HCT116 (cell line): Measurements from ENCODE around the gene GNG12. TPM values are rescaled to one million over a fixed set of nuclear protein-coding genes. Genes with fewer than 3 reads are reported as not detected.

Experiments
- ATAC-seq: fragments of 200-7000 bp; cut with Tn5 transposase; 2 replicates; pipeline ENCODE4 v1.9.1; 2020; ENCODE audit warnings: mild to moderate bottlenecking, moderate library complexity
- BruUV-seq: library from RNA; stranded (reverse); fragments of 400-500 nt; replicated peaks from 2 replicates; lab custom pipeline; 2021; lab: Mats Ljungman, UMichigan
- CTCF ChIA-PET: fragments of 300-600 bp; sonication (Branson Sonifier 250); formaldehyde crosslinking; loops from one replicate; lab custom pipeline; 2021; ENCODE audit warnings: antibody characterized with exemption; lab: Charles Lee
- POLR2A ChIA-PET: fragments of 300-600, 350-600 bp; sonication (Branson Sonifier 250); formaldehyde crosslinking; loops from one replicate; lab custom pipeline; 2021; ENCODE audit warnings: antibody characterized with exemption; lab: Charles Lee
- RAD21 ChIA-PET, 2 experiments: fragments of 300-600 bp; sonication (Branson Sonifier 250); formaldehyde crosslinking; loops; one replicate each; lab custom pipeline; 2023; ENCODE audit warnings: low total read pairs in 2 of 2; ENCODE audit not compliant: uncharacterized antibody in 2 of 2, unreplicated experiment in 2 of 2, low non-redundant PET in 1 of 2; lab: Charles Lee
- DNase-seq: peaks from one replicate; pipeline ENCODE4 v3.0.0-alpha.2; 2010; ENCODE audit warnings: low read depth, low spot score
- H2AFZ ChIP-seq: fragments of 200-600 bp; shearing (Covaris generic), sonication (generic); 2 replicates; pipeline ENCODE4 v1.6.1; 2017; ENCODE audit warnings: low read depth, mixed run types, mixed read lengths, antibody characterized with exemption, low read length; ENCODE audit not compliant: poor library complexity, severe bottlenecking
- H3K27ac ChIP-seq: 2 replicates; pipeline ENCODE4 v1.5.1; 2012; ENCODE audit warnings: low read depth, low read length
- H3K27me3 ChIP-seq: fragments of 200-600 bp; sonication (generic); 2 replicates; pipeline ENCODE4 v1.6.1; 2016; ENCODE audit warnings: mixed run types, low read length, mixed read lengths; ENCODE audit not compliant: insufficient read depth
- H3K36me3 ChIP-seq, 2 experiments: fragments of 200-500 bp in 1 of 2; fragments of 200-600 bp in 1 of 2; sonication (Bioruptor generic) in 1 of 2; sonication (generic) in 1 of 2; 2 replicates each; pipeline versions ENCODE4 v1.5.1 to v1.6.1; 2014 to 2016; ENCODE audit warnings: low read length in 2 of 2, inconsistent platforms in 1 of 2, mixed read lengths in 1 of 2, mixed run types in 1 of 2; ENCODE audit not compliant: insufficient read depth in 2 of 2, control insufficient read depth in 1 of 2
- H3K4me1 ChIP-seq, 2 experiments: fragments of 200-600 bp in 1 of 2; sonication (generic) in 1 of 2; 2 replicates each; pipeline versions ENCODE4 v1.5.1 to v1.6.1; 2012 to 2017; ENCODE audit warnings: low read length in 2 of 2, inconsistent platforms in 1 of 2, mild to moderate bottlenecking in 1 of 2, mixed read lengths in 1 of 2, mixed run types in 1 of 2, moderate library complexity in 1 of 2; ENCODE audit not compliant: insufficient read depth in 2 of 2, control insufficient read depth in 1 of 2
- H3K4me2 ChIP-seq: fragments of 200-600 bp; sonication (generic); 2 replicates; pipeline ENCODE4 v1.6.1; 2017; ENCODE audit warnings: mixed run types, low read length, mixed read lengths
- H3K4me3 ChIP-seq, 2 experiments: fragments of 200-600 bp in 1 of 2; sonication (generic) in 1 of 2; replicated peaks in 1 of 2; 2 replicates each; pipeline ENCODE4 v1.5.1; 2011 to 2016; ENCODE audit warnings: low read length in 2 of 2, control low read depth in 1 of 2, low read depth in 1 of 2, mild to moderate bottlenecking in 1 of 2, mixed read lengths in 1 of 2, mixed run types in 1 of 2
- H3K79me2 ChIP-seq: fragments of 200-600 bp; sonication (generic); 2 replicates; pipeline ENCODE4 v1.6.1; 2017; ENCODE audit warnings: mild to moderate bottlenecking, mixed run types, low read length, moderate library complexity, mixed read lengths; ENCODE audit not compliant: insufficient read depth
- H3K9ac ChIP-seq: fragments of 200-600 bp; sonication (generic); 2 replicates; pipeline ENCODE4 v1.6.1; 2016; ENCODE audit warnings: low read length, mixed read lengths
- H3K9me2 ChIP-seq: fragments of 200-600 bp; sonication (generic), shearing (Covaris generic); 2 replicates; pipeline ENCODE4 v1.6.1; 2017; ENCODE audit warnings: mixed run types, mild to moderate bottlenecking, moderate library complexity; ENCODE audit not compliant: insufficient read depth
- H3K9me3 ChIP-seq, 2 experiments: fragments of 200-500 bp in 1 of 2; fragments of 200-600 bp in 1 of 2; sonication (Bioruptor generic) in 1 of 2; sonication (generic) in 1 of 2; 2 replicates each; pipeline ENCODE4 v1.6.1; 2014 to 2017; ENCODE audit warnings: low read length in 2 of 2, mixed read lengths in 2 of 2, inconsistent platforms in 1 of 2, low read depth in 1 of 2, mild to moderate bottlenecking in 1 of 2, mixed run types in 1 of 2, moderate library complexity in 1 of 2; ENCODE audit not compliant: control insufficient read depth in 1 of 2, insufficient read depth in 1 of 2
- H4K20me1 ChIP-seq: fragments of 200-600 bp; sonication (generic), shearing (Covaris generic); 2 replicates; pipeline ENCODE4 v1.6.1; 2017; ENCODE audit warnings: mixed run types, mild to moderate bottlenecking, moderate library complexity; ENCODE audit not compliant: insufficient read depth
- ATF3 ChIP-seq: IDR thresholded peaks from 2 replicates; pipeline ENCODE4 v1.6.1; 2012
- CBX3 ChIP-seq: IDR thresholded peaks from 2 replicates; pipeline ENCODE4 v1.6.1; 2012; ENCODE audit warnings: low read depth
- CEBPB ChIP-seq: IDR thresholded peaks from 2 replicates; pipeline ENCODE4 v1.6.1; 2012; ENCODE audit warnings: low read depth
- CTCF ChIP-seq, 3 experiments: fragments of 200-600 bp in 1 of 3; sonication (generic) in 1 of 3; IDR thresholded peaks in 2 of 3; conservative IDR thresholded peaks in 1 of 3; 2 replicates each; pipeline ENCODE4 v1.5.1; 2012 to 2017; ENCODE audit warnings: low read depth in 2 of 3, low read length in 2 of 3, antibody characterized with exemption in 1 of 3, borderline replicate concordance in 1 of 3, control low read depth in 1 of 3, mild to moderate bottlenecking in 1 of 3, mixed read lengths in 1 of 3, mixed run types in 1 of 3, moderate library complexity in 1 of 3; ENCODE audit not compliant: insufficient read depth in 1 of 3
- EGR1 ChIP-seq: IDR thresholded peaks from 2 replicates; pipeline ENCODE4 v1.6.1; 2012; ENCODE audit warnings: low read depth
- ELF1 ChIP-seq: IDR thresholded peaks from 2 replicates; pipeline ENCODE4 v1.6.1; 2012; ENCODE audit warnings: low read depth, borderline replicate concordance
- EZH2 ChIP-seq: fragments of 200-600 bp; sonication (generic); IDR thresholded peaks from 2 replicates; pipeline ENCODE4 v1.6.1; 2017; ENCODE audit warnings: antibody characterized with exemption, mixed run types
- EZH2phosphoT487 ChIP-seq: fragments of 200-600 bp; IDR thresholded peaks from 2 replicates; pipeline ENCODE4 v1.6.1; 2018; ENCODE audit warnings: antibody characterized with exemption, borderline replicate concordance
- FOSL1 ChIP-seq: IDR thresholded peaks from 2 replicates; pipeline ENCODE4 v1.6.1; 2012; ENCODE audit warnings: low read depth
- JUND ChIP-seq: IDR thresholded peaks from 2 replicates; pipeline ENCODE4 v1.6.1; 2012
- MAX ChIP-seq: IDR thresholded peaks from 2 replicates; pipeline ENCODE4 v1.6.1; 2012
- POLR2A ChIP-seq: IDR thresholded peaks from 2 replicates; pipeline ENCODE4 v1.7.0; 2011; ENCODE audit warnings: borderline replicate concordance; ENCODE audit not compliant: insufficient read depth, insufficient read length; ENCODE audit errors: extremely low read depth
- POLR2AphosphoS5 ChIP-seq: IDR thresholded peaks from 2 replicates; pipeline ENCODE4 v1.6.1; 2011; ENCODE audit warnings: mild to moderate bottlenecking, low read depth, low read length, moderate library complexity
- REST ChIP-seq: IDR thresholded peaks from 2 replicates; pipeline ENCODE4 v1.6.1; 2012; ENCODE audit warnings: low read depth
- SP1 ChIP-seq: IDR thresholded peaks from 2 replicates; pipeline ENCODE4 v1.6.1; 2012; ENCODE audit warnings: low read depth
- SRF ChIP-seq: IDR thresholded peaks from 2 replicates; pipeline ENCODE4 v1.6.1; 2012; ENCODE audit warnings: low read depth
- TCF7L2 ChIP-seq: IDR thresholded peaks from 2 replicates; pipeline ENCODE4 v1.7.0; 2011; ENCODE audit warnings: borderline replicate concordance, inconsistent platforms; ENCODE audit not compliant: insufficient read depth, insufficient read length; ENCODE audit errors: extremely low read depth
- ZBTB33 ChIP-seq: IDR thresholded peaks from 2 replicates; pipeline ENCODE4 v1.6.1; 2011; ENCODE audit warnings: mild to moderate bottlenecking, low read length, moderate library complexity; ENCODE audit not compliant: insufficient replicate concordance; ENCODE audit errors: extremely low read depth
- ZFX ChIP-seq: fragments of 450-650 bp; IDR thresholded peaks from 2 replicates; pipeline ENCODE4 v1.6.1; 2017
- ZNF274 ChIP-seq: fragments of 200-500 bp; sonication (Bioruptor generic); IDR thresholded peaks from 2 replicates; pipeline ENCODE4 v1.6.1; 2014; ENCODE audit warnings: mild to moderate bottlenecking, low read depth, low read length, inconsistent platforms
- intact Hi-C: fragments of 100-400 bp; cut with micrococcal nuclease; formaldehyde crosslinking; loops from 2 replicates; pipeline ENCODE4 v1.10.0; 2022
- total RNA-seq: library from RNA; stranded (reverse); gene quantifications from one replicate; pipeline ENCODE4 v1.2.1, GENCODE V29; 2021; ENCODE audit not compliant: unreplicated experiment

The GNG12 gene
- total RNA-seq, 1 experiment from 2014 or later: 49.6 TPM

GRCh38 chr1:67836769-67837168 is 3.5 kb upstream of the GNG12 start:
- RAD21 ChIA-PET: no interaction called here
- no TSS peak for BruUV-seq
- Histone ChIP-seq H3K36me3 (no peaks in the 10 kb centered on the region), H3K4me2 (no peak overlapping the region), H3K27me3 (no peaks in the 10 kb centered on the region), H3K4me1 (peaks cover 4 to 11% of the 10 kb centered on the region in 2 experiments; a peak in 3 of 4 replicates), H3K9ac (no peak overlapping the region), H3K79me2 (peaks cover 11% of the 10 kb centered on the region; the same call in 1 of the 2 replicates), H3K9me2 (no peaks in the 10 kb centered on the region), H4K20me1 (no peaks in the 10 kb centered on the region), H3K27ac (no peak overlapping the region), H3K9me3 (no peaks in the 10 kb centered on the region), H3K4me3 (no peak overlapping the region), H2AFZ (no peak overlapping the region)
- POLR2A ChIA-PET: no interaction called here
- DNase-seq (no peak), ATAC-seq (no peak)
- no peak for TF ChIP-seq ZBTB33
- no peak for TF ChIP-seq EZH2phosphoT487
- TF ChIP-seq ELF1: no peak
- no peak for TF ChIP-seq SRF
- no peak for TF ChIP-seq SP1
- TF ChIP-seq FOSL1: no peak
- no peak for TF ChIP-seq MAX
- no peak for TF ChIP-seq CEBPB
- no peak for TF ChIP-seq POLR2A
- no peak for TF ChIP-seq POLR2AphosphoS5
- no peak for TF ChIP-seq ZFX
- TF ChIP-seq ATF3: no peak
- no peak for TF ChIP-seq EZH2
- no peak for TF ChIP-seq CTCF (IDR thresholded peaks at IDR 0.05 in 2 of 3, conservative IDR thresholded peaks at IDR 0.05 in 1 of 3; ENCODE audit: borderline replicate concordance in 1 of 3, insufficient read depth in 1 of 3, low read depth in 2 of 3, low read length in 2 of 3)
- TF ChIP-seq EGR1: no peak
- no peak for TF ChIP-seq JUND
- no peak for TF ChIP-seq TCF7L2
- TF ChIP-seq CBX3: no peak
- no peak for TF ChIP-seq REST
- no peak for TF ChIP-seq ZNF274
- intact Hi-C loops: loop anchor here (10.0 kb wide), 1 partner anchor 152 kb away; the partner anchor contains the start of gene GADD45A
- CTCF ChIA-PET: interaction anchor here (3.9 kb wide), 1 partner anchor 13 kb away, joined by 26 read pairs; no protein-coding TSS in a partner anchor
